Right lobe of liver (tissue), 6 donors: ENCODE data around the gene ZNF473. TPM values are rescaled to one million over a fixed set of nuclear protein-coding genes. Genes with fewer than 3 reads are reported as not detected.

Experiments used
- ATAC-seq, 4 donors: fragments of 200-7000 bp; cut with Tn5 transposase; one replicate each; pipeline ENCODE4 v1.9.1; 2020; ENCODE audit warnings: mild to moderate bottlenecking in 4 of 4, moderate library complexity in 4 of 4
- DNase-seq, 3 donors: peaks; one replicate each; pipeline ENCODE4 v3.0.0-alpha.2; 2020
- H3K27ac ChIP-seq, 3 donors: fragments of 200-600 bp; one replicate each; pipeline ENCODE4 v1.8.0; 2022
- H3K27me3 ChIP-seq, 2 donors: fragments of 200-600 bp; one replicate each; pipeline ENCODE4 v1.8.0; 2022
- H3K36me3 ChIP-seq, 4 donors: fragments of 200-600 bp; sonication (generic) in 1 of 4; one replicate each; pipeline versions ENCODE4 v1.5.1 to v1.8.0; 2017 to 2022; ENCODE audit warnings: control low read depth in 1 of 4
- H3K4me1 ChIP-seq, 4 donors: fragments of 200-600 bp; sonication (generic) in 1 of 4; one replicate each; pipeline versions ENCODE4 v1.5.1 to v1.8.0; 2017 to 2022; ENCODE audit warnings: control low read depth in 1 of 4
- H3K4me3 ChIP-seq, 3 donors: fragments of 200-600 bp; one replicate each; pipeline ENCODE4 v1.8.0; 2022
- H3K9me3 ChIP-seq, 4 donors: fragments of 200-600 bp; sonication (generic) in 1 of 4; one replicate each; pipeline versions ENCODE4 v1.5.1 to v1.8.0; 2017 to 2022; ENCODE audit warnings: control low read depth in 1 of 4
- CTCF ChIP-seq, 4 donors: fragments of 200-600 bp in 3 of 4; fragments of 450-650 bp in 1 of 4; IDR thresholded peaks; one replicate each; pipeline versions ENCODE4 v1.5.1 to v1.8.0; 2016 to 2022; ENCODE audit warnings: antibody characterized with exemption in 4 of 4, mild to moderate bottlenecking in 2 of 4
- POLR2A ChIP-seq: fragments of 450-650 bp; IDR thresholded peaks from one replicate; pipeline ENCODE4 v1.6.1; 2017; ENCODE audit warnings: antibody characterized with exemption, mild to moderate bottlenecking
- WGBS: methylation state at CpG from one replicate; pipeline ENCODE4 v1.1.6; 2018; ENCODE audit warnings: low coverage, low lambda C conversion rate; ENCODE audit not compliant: insufficient coverage; ENCODE audit errors: missing lambda C conversion rate; 5-methylcytosine and 5-hydroxymethylcytosine counted together
- intact Hi-C, 2 donors: fragments of 100-400 bp; cut with DNase I; formaldehyde crosslinking; loops; one replicate each; pipeline versions ENCODE4 v1.11.2 to v1.14.1; 2022
- total RNA-seq, 6 experiments: library from RNA; depleted of rRNA in 2 of 6; stranded (reverse); fragments of >200 nt in 2 of 6; fragmentation: NEBNext Ultra II Directional in 3 of 6; extraction: Animal tissue kit (Norgen Biotek cat#: 25700) in 3 of 6; gene quantifications; one replicate each; pipeline versions ENCODE4 v1.1.0 to v1.2.4, GENCODE V29; 2016 to 2023
- donor health status: DM: no; HTN: yes; CAD: no.
- donor health status: DM: no; HTN: no; CAD: no.
- donor health status: DM: no; HTN: no; CAD: no.
- donor health status: DM: no; HTN: yes; CAD: no.
- donor health status: DM: no; HTN: yes; CAD: no.

Gene ZNF473
- total RNA-seq, 6 experiments from 2014 or later, result 3.1 to 6.0 (median 3.6) TPM

- ATAC-seq (no peak), DNase-seq (no peak)
- WGBS, result no CpG with 5 or more reads among the region's 1 CpG
- H3K27ac ChIP-seq, result no peak overlapping the region
- peaks cover 0 to 6% (median 2%) of the 10 kb centered on the region in 4 donors for H3K4me1 ChIP-seq
- no peaks in the 10 kb centered on the region for H3K27me3 ChIP-seq
- H3K36me3 ChIP-seq, result peaks cover 0 to 56% (median 20%) of the 10 kb centered on the region in 4 donors
- no peak overlapping the region for H3K4me3 ChIP-seq
- H3K9me3 ChIP-seq, result no peaks in the 10 kb centered on the region
- TF ChIP-seq POLR2A (no peak), CTCF (IDR thresholded peaks at IDR 0.05) (no peak)
- intact Hi-C loops, result no loop called here
Measured at GRCh38 chr19:50016225-50016807, 9.5 kb upstream of the ZNF473 start.

- Histone ChIP-seq H3K36me3 (peaks cover 0 to 27% (median 5%) of the 10 kb centered on the region in 4 donors), H3K27me3 (no peaks in the 10 kb centered on the region), H3K4me1 (peaks cover 0 to 22% (median 11%) of the 10 kb centered on the region in 4 donors), H3K9me3 (no peaks in the 10 kb centered on the region), H3K27ac (no peak overlapping the region), H3K4me3 (no peak overlapping the region)
- DNase-seq (no peak), ATAC-seq (peak in 1 of 4 donors; percentile 5)
- TF ChIP-seq POLR2A (no peak), CTCF (IDR thresholded peaks at IDR 0.05) (no peak)
- WGBS, result 51% methylated on average over 5 of the region's 6 CpGs
- intact Hi-C loops, result no loop called here
Measured at GRCh38 chr19:50020481-50020880, 5.3 kb upstream of the ZNF473 start.

GRCh38 chr19:50022823-50023222 is 3.0 kb upstream of the ZNF473 start:
- DNase-seq (no peak), ATAC-seq (no peak)
- Histone ChIP-seq H3K4me1 (peaks cover 0 to 31% (median 13%) of the 10 kb centered on the region in 4 donors), H3K27me3 (no peaks in the 10 kb centered on the region), H3K36me3 (peaks cover 0 to 6% (median 0%) of the 10 kb centered on the region in 4 donors), H3K27ac (no peak overlapping the region), H3K9me3 (no peaks in the 10 kb centered on the region), H3K4me3 (no peak overlapping the region)
- TF ChIP-seq CTCF (IDR thresholded peaks at IDR 0.05) (no peak), POLR2A (no peak)
- intact Hi-C loops, result no loop called here
- WGBS, result 48% methylated on average over 6 of the region's 7 CpGs

- Histone ChIP-seq H3K4me3 (peak overlapping the region; percentile 78 to 100 (median 91)), H3K27ac (peak overlapping the region; percentile 74 to 91 (median 86)), H3K27me3 (no peaks in the 10 kb centered on the region), H3K4me1 (peaks cover 0 to 30% (median 13%) of the 10 kb centered on the region in 4 donors), H3K9me3 (no peaks in the 10 kb centered on the region), H3K36me3 (no peaks in the 10 kb centered on the region)
- DNase-seq, result no peak
- TF ChIP-seq POLR2A (no peak), CTCF (IDR thresholded peaks at IDR 0.05) (no peak)
- peak in 2 of 4 donors; percentile 1 to 2 for ATAC-seq
- intact Hi-C loops, result no loop called here
- 0% methylated on average over 1 of the region's 10 CpGs for WGBS
Measured at GRCh38 chr19:50024719-50025021, 1.1 kb upstream of the ZNF473 start.
